ENCODE results near the gene DESI1. TPM values are rescaled to one million over a fixed set of nuclear protein-coding genes. Genes with fewer than 3 reads are reported as not detected.
"Not testable (repeated sequence)": the region's sequence is repeated elsewhere in the genome, so short reads cannot be mapped to it uniquely, and the experiment has no call there.

The DESI1 gene
- total RNA-seq, 1 donor from 2014 or later: 40.5 TPM

GRCh38 chr22:41562461-41562860 lies 58.4 kb downstream of the DESI1 start:
- no peak for DNase-seq (ENCODE audit: low spot score)
- ATAC-seq: no peak

- ATAC-seq: no peak
- no peak for DNase-seq (ENCODE audit: low spot score)
Measured at GRCh38 chr22:41561788-41562187, 59.1 kb downstream of the DESI1 start.

GRCh38 chr22:41561335-41561734 lies 59.5 kb downstream of the DESI1 start:
- DNase-seq (ENCODE audit: low spot score) (no peak), ATAC-seq (no peak)

GRCh38 chr22:41560095-41560471 lies 60.8 kb downstream of the DESI1 start:
- DNase-seq (ENCODE audit: low spot score) (no peak), ATAC-seq (no peak)

- not testable (repeated sequence) for DNase-seq (ENCODE audit: low spot score); ATAC-seq
Measured at GRCh38 chr22:41558241-41558630, 62.6 kb downstream of the DESI1 start.

- ATAC-seq: peak; percentile 83
- peak; percentile 89 for DNase-seq (ENCODE audit: low spot score)
Measured at GRCh38 chr22:41557401-41558240, 63.2 kb downstream of the DESI1 start.

GRCh38 chr22:41556561-41556960 lies 64.3 kb downstream of the DESI1 start:
- ATAC-seq (no peak), DNase-seq (ENCODE audit: low spot score) (no peak)

GRCh38 chr22:41555325-41555982 lies 65.4 kb downstream of the DESI1 start:
- DNase-seq (ENCODE audit: low spot score): no peak
- no peak for ATAC-seq

GRCh38 chr22:41551877-41552582 lies 68.8 kb downstream of the DESI1 start:
- no peak for DNase-seq (ENCODE audit: low spot score)
- ATAC-seq: no peak

- peak; percentile 59 for DNase-seq (ENCODE audit: low spot score)
- ATAC-seq: peak; percentile 46
Measured at GRCh38 chr22:41550952-41551491, 69.8 kb downstream of the DESI1 start.

GRCh38 chr22:41548830-41549211 lies 72.0 kb downstream of the DESI1 start:
- ATAC-seq (no peak), DNase-seq (ENCODE audit: low spot score) (no peak)

Other genes starting within 250 kb of the DESI1 start
- gene TEF, start 239.1 kb downstream of the DESI1 start, total RNA-seq: 26.3 TPM
- 40.1 TPM for gene TOB2, start 174.2 kb downstream of the DESI1 start, total RNA-seq
- gene PHF5A, start 152.4 kb downstream of the DESI1 start, total RNA-seq: 14.6 TPM
- 71.8 TPM for gene ACO2, start 151.9 kb downstream of the DESI1 start, total RNA-seq
- 22.5 TPM for gene POLR3H, start 76.6 kb downstream of the DESI1 start, total RNA-seq
- 0.88 TPM for gene CSDC2, start 60.0 kb downstream of the DESI1 start, total RNA-seq
- gene PMM1, start 31.2 kb downstream of the DESI1 start, total RNA-seq: 51.8 TPM
- 65.9 TPM for gene XRCC6, start 252 bp upstream of the DESI1 start, total RNA-seq
- gene SNU13, start 67.8 kb upstream of the DESI1 start, total RNA-seq: 39.7 TPM
- gene MEI1, start 78.5 kb upstream of the DESI1 start, total RNA-seq: 0.53 TPM
- gene CCDC134, start 179.6 kb upstream of the DESI1 start, total RNA-seq: 5.1 TPM
- gene SREBF2, start 212.1 kb upstream of the DESI1 start, total RNA-seq: 30.4 TPM

All from left lobe of liver (tissue), 2 donors.